DOHH2 (cell line): ENCODE measurements around the gene KRTAP16-1.

Experiments used
- CTCF ChIP-seq: fragments of 200-600 bp; sonication (generic); IDR thresholded peaks from one replicate; pipeline ENCODE4 v1.5.1; 2014; ENCODE audit warnings: antibody characterized with exemption, mild to moderate bottlenecking, low read depth, low read length; ENCODE audit not compliant: poor library complexity, severe bottlenecking
- EZH2phosphoT487 ChIP-seq: fragments of 200-600 bp; sonication (generic); IDR thresholded peaks from 2 replicates; pipeline ENCODE4 v1.6.1; 2017; ENCODE audit warnings: borderline replicate concordance, mild to moderate bottlenecking, antibody characterized with exemption, low read length, moderate library complexity, mixed read lengths

- TF ChIP-seq CTCF, result no peak
- no peak for TF ChIP-seq EZH2phosphoT487
Measured at GRCh38 chr17:41315204-41315794, 6.2 kb upstream of the KRTAP16-1 start, which contains the start of gene KRTAP17-1.
